ENCODE measurements around the gene MATK. TPM values are rescaled to one million over a fixed set of nuclear protein-coding genes. Genes with fewer than 3 reads are reported as not detected.

MATK gene
- total RNA-seq, 1 experiment from 2014 or later: 28.3 TPM

- Mint-ChIP-seq H3K27me3 (ENCODE audit: low read depth) (no peaks in the 10 kb centered on the region), H3K9me3 (no peaks in the 10 kb centered on the region), H3K4me3 (no peak overlapping the region), H3K4me1 (no peaks in the 10 kb centered on the region), H3K27ac (no peak overlapping the region), H3K36me3 (no peaks in the 10 kb centered on the region)
- no peak for DNase-seq (ENCODE audit: low spot score)
- TF ChIP-seq HMGXB4 (CRISPR knock-in tag; IDR thresholded peaks at IDR 0.05) (no peak), NFYB (CRISPR knock-in tag; conservative IDR thresholded peaks at IDR 0.05; ENCODE audit: low read depth) (no peak), ZMAT4 (CRISPR knock-in tag; IDR thresholded peaks at IDR 0.05) (no peak), NR2C2 (CRISPR knock-in tag; IDR thresholded peaks at IDR 0.05) (no peak), GRHL2 (CRISPR knock-in tag; IDR thresholded peaks at IDR 0.05; ENCODE audit: insufficient replicate concordance, severe bottlenecking) (no peak), SP1 (CRISPR knock-in tag; conservative IDR thresholded peaks at IDR 0.05) (no peak), RELA (CRISPR knock-in tag; IDR thresholded peaks at IDR 0.05; ENCODE audit: borderline replicate concordance) (no peak), ZNF138 (CRISPR knock-in tag; conservative IDR thresholded peaks at IDR 0.05) (no peak)
- POLR2A ChIA-PET: interaction anchor here (0.6 kb wide), 1 partner anchor 1163 kb away, joined by 5 read pairs; no protein-coding TSS in a partner anchor
- CTCF ChIA-PET: interaction anchor here (2.0 to 2.7 kb wide), 2 partner anchors 9 to 18 kb away, joined by 5 to 22 read pairs; no protein-coding TSS in a partner anchor
- ATAC-seq: no peak
These were observed 44.7 kb upstream of the MATK start for GRCh38 chr19:3830621-3831589.

GRCh38 chr19:3827306-3827705 is 41.1 kb upstream of the MATK start:
- H3K9me3 Mint-ChIP-seq: no peaks in the 10 kb centered on the region
- no peaks in the 10 kb centered on the region for H3K4me1 Mint-ChIP-seq
- ChIA-PET POLR2A (no interaction called here), CTCF (no interaction called here)
- H3K27ac Mint-ChIP-seq: no peak overlapping the region
- no peak overlapping the region for H3K4me3 Mint-ChIP-seq
- H3K36me3 Mint-ChIP-seq: no peaks in the 10 kb centered on the region
- H3K27me3 Mint-ChIP-seq (ENCODE audit: low read depth): 0 out of 2 replicates have a peak, but pooled peaks cover under 1% of the 10 kb centered on the region
- TF ChIP-seq HMGA2 (CRISPR knock-in tag; IDR thresholded peaks at IDR 0.05) (no peak), PREB (CRISPR knock-in tag; IDR thresholded peaks at IDR 0.05; ENCODE audit: borderline replicate concordance) (no peak)
- ATAC-seq (no peak), DNase-seq (ENCODE audit: low spot score) (no peak)

GRCh38 chr19:3826163-3826562 is 40.0 kb upstream of the MATK start:
- Mint-ChIP-seq H3K27me3 (ENCODE audit: low read depth) (peaks cover 5% of the 10 kb centered on the region; the same call in 1 of the 2 replicates), H3K27ac (no peak overlapping the region), H3K36me3 (no peaks in the 10 kb centered on the region), H3K9me3 (no peaks in the 10 kb centered on the region), H3K4me1 (no peaks in the 10 kb centered on the region), H3K4me3 (no peak overlapping the region)
- DNase-seq (ENCODE audit: low spot score) (no peak), ATAC-seq (no peak)
- POLR2A ChIA-PET: no interaction called here
- CTCF ChIA-PET: interaction anchor here (0.7 kb wide), 1 partner anchor 17 kb away, joined by 3 read pairs; no protein-coding TSS in a partner anchor
- TF ChIP-seq NFE2L1 (CRISPR knock-in tag; IDR thresholded peaks at IDR 0.05) (no peak), RELA (CRISPR knock-in tag; IDR thresholded peaks at IDR 0.05; ENCODE audit: borderline replicate concordance) (no peak), STAT6 (CRISPR knock-in tag; conservative IDR thresholded peaks at IDR 0.05; ENCODE audit: low read depth) (no peak), EMX1 (CRISPR knock-in tag; IDR thresholded peaks at IDR 0.05) (no peak), SP1 (CRISPR knock-in tag; conservative IDR thresholded peaks at IDR 0.05) (no peak), AFF4 (CRISPR knock-in tag; IDR thresholded peaks at IDR 0.05; ENCODE audit: borderline replicate concordance) (no peak), ZNF416 (CRISPR knock-in tag; IDR thresholded peaks at IDR 0.05) (no peak), ZNF281 (CRISPR knock-in tag; IDR thresholded peaks at IDR 0.05) (no peak), CREB1 (CRISPR knock-in tag; IDR thresholded peaks at IDR 0.05) (no peak)
